Body of pancreas (tissue), 4 donors: Measurements from ENCODE around the gene POLR2J. TPM values are rescaled to one million over a fixed set of nuclear protein-coding genes. Genes with fewer than 3 reads are reported as not detected.
A peak's percentile ranks its signal among the peaks of the same experiment; 100 is the strongest.
"Not testable (repeated sequence)": the region's sequence is repeated elsewhere in the genome, so short reads cannot be mapped to it uniquely, and the experiment has no call there.

Experiments used
- ATAC-seq: fragments of 150-250 bp; one replicate; pipeline ENCODE4 v1.9.1; 2016
- DNase-seq, 4 donors: peaks; one replicate each; pipeline ENCODE4 v3.0.0-alpha.2; 2019
- H3K27ac ChIP-seq, 4 donors: fragments of 200-600 bp; sonication (generic); 1 replicate in 3 of 4; 2 replicates in 1 of 4; pipeline versions ENCODE4 v1.5.1 to v1.6.1; 2016 to 2019; ENCODE audit warnings: mild to moderate bottlenecking in 1 of 4, mixed read lengths in 1 of 4, moderate library complexity in 1 of 4
- H3K27me3 ChIP-seq, 2 donors: fragments of 200-600 bp; sonication (generic); one replicate each; pipeline ENCODE4 v1.6.0; 2016; ENCODE audit warnings: mild to moderate bottlenecking in 1 of 2
- H3K36me3 ChIP-seq, 2 donors: fragments of 200-600 bp; sonication (generic); replicated peaks in 1 of 2; 2 replicates each; pipeline ENCODE4 v1.5.1; 2016; ENCODE audit warnings: low read depth in 2 of 2; ENCODE audit not compliant: insufficient read depth in 1 of 2
- H3K4me1 ChIP-seq: fragments of 200-600 bp; sonication (generic); one replicate; pipeline ENCODE4 v1.6.0; 2016
- H3K4me3 ChIP-seq, 2 donors: fragments of 200-600 bp; sonication (generic); 1 replicate in 1 of 2; 2 replicates in 1 of 2; pipeline ENCODE4 v1.5.1; 2016 to 2019
- H3K9me3 ChIP-seq, 3 donors: fragments of 200-600 bp; sonication (generic); 1 replicate in 2 of 3; 2 replicates in 1 of 3; pipeline ENCODE4 v1.5.1; 2016
- WGBS, 2 donors: methylation state at CpG; one replicate each; pipeline ENCODE4 v1.1.5; 2017; 5-methylcytosine and 5-hydroxymethylcytosine counted together
- intact Hi-C: fragments of 100-400 bp; cut with DNase I; formaldehyde crosslinking; loops from one replicate; pipeline ENCODE4 v1.15.1; 2023
- total RNA-seq, 2 donors: library from RNA; depleted of rRNA; stranded (reverse); fragments of >200 nt; gene quantifications; one replicate each; pipeline ENCODE4 v1.1.0, GENCODE V29; 2016
- TF ChIP-seq, protein P1 (sequence below), 7 experiments: fragments of 450-650 bp in 4 of 7; fragments of 200-600 bp in 3 of 7; sonication (generic) in 3 of 7; IDR thresholded peaks; one replicate each; pipeline ENCODE4 v1.5.1; 2016 to 2019; ENCODE audit warnings: antibody characterized with exemption in 7 of 7

POLR2J gene
- total RNA-seq, 2 donors from 2014 or later: 6.6 to 12.5 TPM

DNA sequence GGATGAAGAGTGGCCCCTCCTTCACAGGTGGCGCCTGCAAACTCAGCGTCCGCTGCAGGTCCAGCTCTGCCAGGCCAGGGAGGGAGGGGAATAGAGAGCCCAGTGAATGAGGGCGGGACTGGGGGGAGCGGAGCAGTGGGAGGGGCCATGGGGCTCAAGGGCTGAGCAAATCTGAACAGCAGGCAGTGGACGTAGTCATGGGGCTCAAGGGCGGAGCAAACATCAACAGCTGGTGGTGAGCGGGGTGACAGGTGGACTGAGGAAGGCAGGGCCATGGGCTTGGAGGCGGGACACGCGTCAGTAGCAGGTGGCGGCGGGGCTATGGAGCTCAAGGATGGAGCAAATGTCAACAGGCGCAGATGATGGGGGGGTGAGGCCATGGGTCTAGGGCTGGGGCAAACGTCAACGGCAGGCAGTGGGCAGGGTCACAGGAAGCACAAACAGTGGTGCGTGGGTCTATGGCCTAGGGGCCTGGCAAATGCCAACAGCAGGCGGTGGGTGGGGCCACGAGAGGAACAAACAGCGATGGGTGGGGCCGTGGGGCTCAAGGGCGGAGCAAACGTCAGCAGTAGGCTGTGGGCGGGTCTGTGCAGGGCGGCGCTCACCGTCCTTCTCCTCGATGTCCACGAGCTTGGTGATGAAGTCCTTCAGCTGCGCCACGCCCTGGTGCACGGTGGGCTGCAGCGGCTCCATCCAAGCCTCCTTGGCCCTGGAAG, 14.7 kb upstream of the POLR2J start:
- H3K27me3 ChIP-seq, H3K4me1 ChIP-seq, H3K27ac ChIP-seq, H3K4me3 ChIP-seq, H3K36me3 ChIP-seq, intact Hi-C loops, H3K9me3 ChIP-seq: not testable (repeated sequence)
- peak; percentile 91 for ATAC-seq
- DNase-seq: peak in 1 of 4 donors; percentile 72
- no CpG with 5 or more reads among the region's 33 CpGs for WGBS, 2 donors

DNA sequence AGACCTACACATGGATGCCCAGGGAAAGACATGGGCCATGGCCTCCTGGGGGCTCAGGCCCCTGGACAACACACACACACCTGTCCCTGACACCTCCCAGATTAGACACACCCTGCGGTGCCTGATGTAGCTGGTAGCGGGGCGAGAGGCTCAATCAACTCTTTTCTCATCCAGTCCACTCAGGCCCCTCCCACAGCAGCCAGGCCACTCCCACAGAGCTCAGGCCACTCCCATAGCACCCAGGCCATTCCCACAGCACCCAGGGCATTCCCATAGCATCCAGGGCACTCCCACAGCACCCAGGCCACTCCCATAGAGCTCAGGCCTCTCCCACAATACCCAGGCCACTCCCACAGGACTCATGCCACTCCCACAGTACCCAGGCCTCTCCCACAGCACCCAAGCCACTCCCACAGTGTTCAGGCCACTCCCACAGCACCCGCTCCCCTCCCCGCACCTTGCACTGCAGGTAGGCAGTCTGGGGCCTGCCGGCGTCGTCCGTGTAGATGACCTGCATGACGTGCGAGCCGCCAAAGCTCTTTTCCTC, 11.9 kb upstream of the POLR2J start:
- H3K27ac ChIP-seq, H3K4me3 ChIP-seq, H3K36me3 ChIP-seq, H3K9me3 ChIP-seq, H3K4me1 ChIP-seq, H3K27me3 ChIP-seq, intact Hi-C loops: not testable (repeated sequence)
- DNase-seq: peak; percentile 39 to 85 (median 79)
- WGBS, 2 donors: 70% methylated on average over 2 of the region's 12 CpGs; no CpG with 5 or more reads in 1 of the 2 donors
- ATAC-seq: peak; percentile 73

DNA sequence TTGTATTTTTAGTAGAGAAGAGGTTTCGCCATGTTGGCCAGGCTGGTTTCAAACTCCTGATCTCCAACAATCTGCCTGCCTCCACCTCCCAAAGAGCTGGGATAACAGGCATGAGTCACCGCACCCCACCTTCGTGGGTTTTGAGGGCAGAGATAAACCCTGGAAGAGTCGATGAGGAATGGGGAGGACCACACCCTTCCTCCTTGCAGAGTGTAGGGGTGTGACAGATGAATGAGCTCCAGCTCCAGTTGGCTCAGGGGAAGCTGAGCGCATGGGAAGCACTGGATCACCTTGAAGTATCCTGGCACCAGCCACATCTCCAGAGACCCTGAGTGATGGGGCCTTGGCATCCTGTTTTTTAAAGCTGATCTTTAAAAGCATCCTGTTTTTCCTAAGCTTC, 5.6 kb upstream of the POLR2J start:
- H3K27me3 ChIP-seq, H3K9me3 ChIP-seq, H3K4me3 ChIP-seq, DNase-seq, intact Hi-C loops, H3K27ac ChIP-seq, H3K4me1 ChIP-seq, ATAC-seq, H3K36me3 ChIP-seq: not testable (repeated sequence)
- WGBS, 2 donors: no CpG with 5 or more reads among the region's 5 CpGs

DNA sequence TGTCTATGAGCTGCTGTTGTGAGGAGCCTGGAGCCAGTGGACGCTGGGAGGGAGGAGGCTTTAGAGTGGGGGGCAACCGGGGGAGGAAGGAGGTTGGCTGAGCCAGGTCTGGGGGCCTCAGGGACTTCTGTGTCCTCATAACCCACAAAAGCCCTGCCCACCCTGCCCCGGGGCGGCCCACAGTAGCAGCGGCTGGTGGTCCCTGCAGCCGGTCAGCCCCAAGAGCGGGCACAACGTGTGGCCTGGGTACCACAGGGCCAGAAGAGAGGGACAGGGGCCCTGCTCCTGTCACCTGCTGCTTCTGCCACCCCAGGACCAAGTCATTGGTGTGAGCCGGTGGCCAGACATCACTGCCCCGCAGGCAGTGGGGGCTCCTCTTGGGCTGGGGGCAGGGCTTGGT, 3.2 kb upstream of the POLR2J start:
- peak in 1 of 4 donors; percentile 1 for DNase-seq
- H3K27ac ChIP-seq, intact Hi-C loops, H3K4me1 ChIP-seq, H3K4me3 ChIP-seq, H3K36me3 ChIP-seq, H3K27me3 ChIP-seq, ATAC-seq, H3K9me3 ChIP-seq: not testable (repeated sequence)
- no CpG with 5 or more reads among the region's 10 CpGs for WGBS, 2 donors

DNA sequence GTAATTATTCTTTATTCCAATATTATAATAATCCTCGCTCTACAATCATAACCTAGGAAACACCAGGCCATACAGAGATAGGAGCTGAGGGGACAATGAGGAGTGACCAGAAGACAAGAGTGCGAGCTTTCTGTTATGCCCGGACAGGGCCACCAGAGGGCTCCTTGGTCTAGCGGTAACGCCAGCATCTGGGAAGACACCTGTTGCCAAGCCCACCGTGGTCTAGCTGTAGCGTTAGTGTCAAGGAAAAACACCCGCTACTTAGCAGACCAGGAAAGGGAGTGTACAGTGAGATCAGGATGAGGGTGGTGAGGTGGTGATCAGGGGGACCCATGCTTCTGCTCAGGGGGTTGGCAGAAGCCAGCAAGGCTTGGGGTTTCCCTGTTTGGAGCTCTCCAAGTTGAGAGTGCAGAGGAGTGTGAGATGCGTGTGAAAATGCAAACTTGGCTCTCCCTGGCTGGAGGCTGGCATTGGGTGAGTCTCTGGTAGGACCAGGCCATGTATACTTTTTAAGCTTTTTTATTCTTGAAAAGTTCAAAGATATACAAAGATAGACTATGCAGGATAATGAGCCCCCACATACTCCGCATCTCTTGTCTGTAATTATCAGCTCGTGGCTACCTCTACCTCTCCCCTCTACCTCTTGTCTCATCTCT, 1.4 kb upstream of the POLR2J start:
- intact Hi-C loops: not testable (repeated sequence)

DNA sequence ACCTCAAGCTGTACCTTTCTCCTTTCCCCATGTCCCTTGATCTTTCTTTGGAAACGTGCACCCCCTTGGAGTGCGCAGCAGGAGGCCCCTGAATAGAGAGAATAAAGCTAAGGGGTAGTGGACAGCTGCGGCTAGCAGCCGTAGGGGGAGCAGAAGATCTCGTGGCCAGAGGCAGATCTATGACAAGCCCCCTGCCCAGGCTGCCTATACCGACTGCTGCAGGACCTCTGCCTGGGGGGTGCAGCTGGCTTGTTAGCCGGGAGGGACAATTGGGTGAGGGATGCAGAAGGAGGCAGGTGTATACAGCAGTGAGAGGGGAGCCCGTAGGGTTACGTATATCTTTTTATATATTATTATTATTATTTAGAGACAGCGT, 475 bp upstream of the POLR2J start:
- H3K27ac ChIP-seq, intact Hi-C loops, DNase-seq, H3K36me3 ChIP-seq, H3K9me3 ChIP-seq, H3K4me3 ChIP-seq, H3K27me3 ChIP-seq, H3K4me1 ChIP-seq: not testable (repeated sequence)
- peak; percentile 4 for ATAC-seq
- WGBS, 2 donors: no CpG with 5 or more reads among the region's 10 CpGs

More for the DNA sequence above, 1.4 kb upstream of the POLR2J start:
- 2% methylated on average over 6 to 8 of the region's 11 CpGs for WGBS, 2 donors
- not testable (repeated sequence) for H3K4me1 ChIP-seq, ATAC-seq, H3K4me3 ChIP-seq, H3K9me3 ChIP-seq, H3K36me3 ChIP-seq, H3K27ac ChIP-seq, H3K27me3 ChIP-seq
- DNase-seq: peak; percentile 44 to 80 (median 68)
- TF ChIP-seq, protein P1, sequence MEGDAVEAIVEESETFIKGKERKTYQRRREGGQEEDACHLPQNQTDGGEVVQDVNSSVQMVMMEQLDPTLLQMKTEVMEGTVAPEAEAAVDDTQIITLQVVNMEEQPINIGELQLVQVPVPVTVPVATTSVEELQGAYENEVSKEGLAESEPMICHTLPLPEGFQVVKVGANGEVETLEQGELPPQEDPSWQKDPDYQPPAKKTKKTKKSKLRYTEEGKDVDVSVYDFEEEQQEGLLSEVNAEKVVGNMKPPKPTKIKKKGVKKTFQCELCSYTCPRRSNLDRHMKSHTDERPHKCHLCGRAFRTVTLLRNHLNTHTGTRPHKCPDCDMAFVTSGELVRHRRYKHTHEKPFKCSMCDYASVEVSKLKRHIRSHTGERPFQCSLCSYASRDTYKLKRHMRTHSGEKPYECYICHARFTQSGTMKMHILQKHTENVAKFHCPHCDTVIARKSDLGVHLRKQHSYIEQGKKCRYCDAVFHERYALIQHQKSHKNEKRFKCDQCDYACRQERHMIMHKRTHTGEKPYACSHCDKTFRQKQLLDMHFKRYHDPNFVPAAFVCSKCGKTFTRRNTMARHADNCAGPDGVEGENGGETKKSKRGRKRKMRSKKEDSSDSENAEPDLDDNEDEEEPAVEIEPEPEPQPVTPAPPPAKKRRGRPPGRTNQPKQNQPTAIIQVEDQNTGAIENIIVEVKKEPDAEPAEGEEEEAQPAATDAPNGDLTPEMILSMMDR (IDR thresholded peaks at IDR 0.05): peak; percentile 11 to 69 (median 40)

DNA sequence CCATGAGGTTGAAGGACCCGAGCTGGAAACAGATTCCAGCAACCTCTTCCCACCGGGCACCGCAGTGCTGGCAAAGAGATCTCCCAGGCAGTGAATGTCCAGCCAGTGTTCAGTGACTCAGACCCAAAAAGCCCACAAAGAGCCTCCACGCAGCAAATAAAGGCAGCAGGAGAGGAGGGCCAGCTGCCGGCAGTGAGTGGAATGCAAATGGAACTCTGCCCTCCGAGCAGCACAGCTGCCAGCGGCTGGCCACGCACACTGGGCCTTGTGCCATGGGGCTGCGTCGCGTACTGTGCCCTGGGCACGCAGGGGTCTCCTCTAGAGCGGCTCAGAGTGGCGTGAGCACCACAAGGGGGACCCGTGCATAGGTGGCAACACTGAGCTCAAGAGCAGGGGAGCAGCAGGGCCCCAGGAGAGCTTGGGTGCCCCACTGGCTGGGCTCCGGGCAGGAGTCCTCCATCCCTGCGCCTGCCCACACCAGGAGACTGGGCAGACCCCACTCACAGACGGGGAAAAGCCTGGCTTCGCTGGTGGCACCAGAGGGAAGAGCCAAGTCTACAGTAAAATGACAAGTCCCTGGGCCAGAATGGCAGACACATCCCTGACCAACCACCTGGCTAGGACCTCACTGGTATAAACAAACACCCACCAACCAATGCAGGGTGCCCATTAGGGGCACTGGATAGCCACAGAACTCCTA, 3.8 kb downstream of the POLR2J start:
- WGBS, 2 donors: 75% methylated on average over 6 of the region's 19 CpGs; no CpG with 5 or more reads in 1 of the 2 donors
- peak in 1 of 4 donors; percentile 4 for DNase-seq
- intact Hi-C loops, H3K36me3 ChIP-seq, H3K27ac ChIP-seq, H3K4me3 ChIP-seq, H3K27me3 ChIP-seq, H3K4me1 ChIP-seq, H3K9me3 ChIP-seq, ATAC-seq: not testable (repeated sequence)

DNA sequence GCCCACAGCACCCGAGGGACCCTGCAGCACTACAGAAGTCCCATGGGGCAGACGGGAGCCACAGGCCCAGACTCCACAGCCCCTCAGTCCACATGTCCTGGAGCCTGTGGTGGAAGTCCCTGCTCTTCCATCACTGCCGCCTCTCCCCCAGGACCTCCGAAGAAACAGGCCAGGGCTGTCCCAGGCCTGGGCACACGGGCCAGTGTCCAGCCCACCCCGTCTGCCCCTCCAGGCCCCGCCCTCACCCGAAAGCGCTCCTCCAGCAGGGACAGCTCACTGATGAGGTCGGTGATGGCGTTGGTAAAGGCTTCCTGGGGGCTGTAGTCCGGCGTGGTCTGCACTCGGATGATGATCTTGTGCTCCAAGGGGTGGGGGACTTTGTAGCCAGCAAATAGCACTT, 4.6 kb downstream of the POLR2J start:
- H3K9me3 ChIP-seq, H3K4me1 ChIP-seq, DNase-seq, H3K27ac ChIP-seq, H3K4me3 ChIP-seq, H3K27me3 ChIP-seq, H3K36me3 ChIP-seq, intact Hi-C loops, ATAC-seq: not testable (repeated sequence)
- WGBS, 2 donors: 61 to 80% methylated on average over 2 to 8 of the region's 14 CpGs
